Measurements from ENCODE around the gene GCG.

The GCG gene

DNA sequence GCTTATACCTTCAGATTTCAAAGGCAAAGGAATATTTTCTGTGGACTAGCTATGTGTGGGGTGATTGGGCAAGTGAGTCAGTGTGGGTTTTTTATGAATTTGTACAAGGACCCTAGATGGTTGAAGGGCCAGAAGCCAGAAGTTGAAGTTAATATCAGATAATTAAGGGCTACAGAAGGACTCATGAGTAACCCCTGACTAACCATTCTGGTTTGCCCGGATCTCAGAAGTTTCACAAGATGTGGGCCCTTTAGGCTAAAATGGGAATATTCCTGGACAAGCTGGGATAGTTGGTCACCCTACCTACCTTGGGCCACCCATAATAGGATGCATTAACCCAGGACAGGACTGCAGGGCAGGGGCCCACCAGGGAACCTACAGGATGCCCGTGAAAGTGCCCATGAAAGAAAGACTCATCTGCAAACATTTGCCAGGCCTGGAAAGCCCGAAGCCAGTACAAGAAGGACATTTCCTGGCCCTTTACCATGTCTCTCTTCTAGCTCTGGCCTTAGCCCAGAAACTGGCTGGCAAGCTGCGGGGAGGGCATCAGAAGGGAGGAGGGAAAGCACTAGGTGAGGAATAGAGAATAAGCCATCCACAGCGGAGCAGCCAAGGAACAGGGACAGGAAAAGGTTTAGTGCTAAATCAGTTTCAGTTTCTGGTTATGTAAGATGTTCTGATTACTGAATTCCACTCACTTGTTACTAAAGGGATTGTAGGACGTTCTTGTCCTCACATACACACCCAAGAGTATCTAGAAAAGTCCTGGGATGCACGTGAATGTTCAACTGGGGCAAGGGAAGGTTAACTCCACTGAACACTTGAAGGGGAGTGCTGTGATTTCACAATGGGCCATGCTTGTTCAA, 33.6 kb downstream of the GCG start:
- WGBS (ENCODE audit: extremely low coverage, insufficient coverage, insufficient read length), result no CpG with 5 or more reads among the region's 7 CpGs
- H3K4me2 ChIP-seq (ENCODE audit: low read length), result no peak overlapping the region
- H2AFZ ChIP-seq (ENCODE audit: insufficient read depth, low read length, poor library complexity), result no peak overlapping the region
- H3K14ac ChIP-seq (ENCODE audit: low read length), result peak overlapping the region; percentile 10
- H3K27ac ChIP-seq (ENCODE audit: low read depth, low read length), result peak overlapping the region; percentile 89
- H2BK5ac ChIP-seq (ENCODE audit: low read depth, low read length, poor library complexity), result peak overlapping the region; percentile 63
- no peaks in the 10 kb centered on the region for H3K36me3 ChIP-seq (ENCODE audit: control insufficient read depth in 1 of 2, insufficient read depth in 2 of 2, low read length in 2 of 2)
- peaks cover 5% of the 10 kb centered on the region for H3K79me1 ChIP-seq (ENCODE audit: low read length)
- H2BK120ac ChIP-seq (ENCODE audit: insufficient read depth, low read length, poor library complexity), result peak overlapping the region; percentile 93
- H3K9me3 ChIP-seq (ENCODE audit: insufficient read depth, low read depth, low read length), result no peaks in the 10 kb centered on the region
- H4K8ac ChIP-seq (ENCODE audit: low read depth, low read length), result no peak overlapping the region
- H4K12ac ChIP-seq (ENCODE audit: low read depth, low read length), result no peak overlapping the region
- H3K4ac ChIP-seq (ENCODE audit: low read depth, low read length), result no peak overlapping the region
- no peaks in the 10 kb centered on the region for H3K79me2 ChIP-seq (ENCODE audit: control insufficient read depth, insufficient read depth, low read length, poor library complexity)
- no peak overlapping the region for H3K9ac ChIP-seq (ENCODE audit: low read length)
- no peak overlapping the region for H3K23ac ChIP-seq (ENCODE audit: low read length)
- H3K27me3 ChIP-seq (ENCODE audit: insufficient read depth, low read length), result no peaks in the 10 kb centered on the region
- H3K18ac ChIP-seq (ENCODE audit: low read length), result no peak overlapping the region
- H2AK5ac ChIP-seq (ENCODE audit: low read length), result no peak overlapping the region
- no peak overlapping the region for H3K4me3 ChIP-seq (ENCODE audit: low read depth, low read length)
- no peak overlapping the region for H2BK12ac ChIP-seq (ENCODE audit: low read length)
- H3K4me1 ChIP-seq (ENCODE audit: control insufficient read depth in 1 of 2, insufficient read depth in 2 of 2, low read length in 2 of 2), result peaks cover 4% of the 10 kb centered on the region in 2 experiments
- DNase-seq, result peak; percentile 93 to 98
- peak overlapping the region; percentile 80 for H4K91ac ChIP-seq (ENCODE audit: low read depth, low read length)

DNA sequence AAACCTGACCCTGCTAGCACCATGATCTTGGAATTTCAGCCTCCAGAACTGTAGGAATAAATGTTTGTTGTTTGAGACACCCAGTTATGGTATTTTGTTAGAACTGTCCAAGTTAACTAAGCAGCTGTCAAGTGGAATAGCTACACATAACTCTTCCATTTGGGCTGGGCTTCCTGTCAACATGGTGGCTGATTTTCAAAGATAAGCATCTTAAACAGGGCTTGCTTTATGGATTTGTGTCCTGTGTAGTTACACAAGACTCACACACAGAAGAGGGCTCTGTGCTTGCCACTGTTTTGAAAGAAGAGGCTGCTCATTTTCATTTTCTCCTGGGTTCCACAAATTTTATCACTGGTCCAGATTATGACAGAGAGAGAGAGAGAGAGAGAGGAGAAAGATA, 35.7 kb downstream of the GCG start:
- Histone ChIP-seq H3K9me3 (ENCODE audit: insufficient read depth, low read depth, low read length) (no peaks in the 10 kb centered on the region), H3K79me1 (ENCODE audit: low read length) (peaks cover 5% of the 10 kb centered on the region), H3K23ac (ENCODE audit: low read length) (no peak overlapping the region), H4K12ac (ENCODE audit: low read depth, low read length) (no peak overlapping the region), H2BK12ac (ENCODE audit: low read length) (no peak overlapping the region), H2AK5ac (ENCODE audit: low read length) (no peak overlapping the region), H3K14ac (ENCODE audit: low read length) (no peak overlapping the region), H3K9ac (ENCODE audit: low read length) (no peak overlapping the region), H3K27ac (ENCODE audit: low read depth, low read length) (no peak overlapping the region), H3K4me1 (ENCODE audit: control insufficient read depth in 1 of 2, insufficient read depth in 2 of 2, low read length in 2 of 2) (peaks cover 4 to 6% of the 10 kb centered on the region in 2 experiments), H3K18ac (ENCODE audit: low read length) (no peak overlapping the region), H3K36me3 (ENCODE audit: control insufficient read depth in 1 of 2, insufficient read depth in 2 of 2, low read length in 2 of 2) (no peaks in the 10 kb centered on the region), H4K91ac (ENCODE audit: low read depth, low read length) (no peak overlapping the region), H3K27me3 (ENCODE audit: insufficient read depth, low read length) (no peaks in the 10 kb centered on the region), H2BK120ac (ENCODE audit: insufficient read depth, low read length, poor library complexity) (no peak overlapping the region), H3K79me2 (ENCODE audit: control insufficient read depth, insufficient read depth, low read length, poor library complexity) (no peaks in the 10 kb centered on the region), H4K8ac (ENCODE audit: low read depth, low read length) (no peak overlapping the region), H3K4me2 (ENCODE audit: low read length) (no peak overlapping the region), H3K4ac (ENCODE audit: low read depth, low read length) (no peak overlapping the region), H2AFZ (ENCODE audit: insufficient read depth, low read length, poor library complexity) (no peak overlapping the region), H2BK5ac (ENCODE audit: low read depth, low read length, poor library complexity) (no peak overlapping the region), H3K4me3 (ENCODE audit: low read depth, low read length) (no peak overlapping the region)
- peak in 1 of 2 donors; percentile 49 for DNase-seq

DNA sequence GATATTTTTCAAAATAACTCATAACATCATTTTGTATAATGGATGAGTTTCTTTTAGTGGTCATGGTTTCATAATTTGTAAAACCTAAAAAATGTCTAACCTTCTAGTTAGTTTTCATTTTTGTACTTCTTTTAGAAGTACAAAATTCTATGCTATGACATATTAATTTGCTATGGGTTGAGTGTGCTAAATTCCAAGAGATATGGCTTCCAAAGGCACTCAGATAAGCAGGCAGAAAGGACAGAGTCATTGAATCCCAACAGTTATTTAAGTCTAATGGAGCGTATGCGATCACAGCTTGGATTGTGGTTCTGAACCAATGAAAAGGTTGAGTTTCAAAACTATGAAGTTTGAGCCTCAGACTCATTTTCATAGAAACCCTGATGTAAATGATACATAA, 37.0 kb downstream of the GCG start:
- H2BK5ac ChIP-seq (ENCODE audit: low read depth, low read length, poor library complexity), result no peak overlapping the region
- H2AFZ ChIP-seq (ENCODE audit: insufficient read depth, low read length, poor library complexity), result no peak overlapping the region
- peaks cover 5% of the 10 kb centered on the region for H3K79me1 ChIP-seq (ENCODE audit: low read length)
- H3K9ac ChIP-seq (ENCODE audit: low read length), result no peak overlapping the region
- no peak overlapping the region for H3K27ac ChIP-seq (ENCODE audit: low read depth, low read length)
- peak in 1 of 2 donors; percentile 74 for DNase-seq
- no peak overlapping the region for H2AK5ac ChIP-seq (ENCODE audit: low read length)
- H3K9me3 ChIP-seq (ENCODE audit: insufficient read depth, low read depth, low read length), result no peaks in the 10 kb centered on the region
- H3K79me2 ChIP-seq (ENCODE audit: control insufficient read depth, insufficient read depth, low read length, poor library complexity), result no peaks in the 10 kb centered on the region
- no peak overlapping the region for H4K12ac ChIP-seq (ENCODE audit: low read depth, low read length)
- H2BK120ac ChIP-seq (ENCODE audit: insufficient read depth, low read length, poor library complexity), result no peak overlapping the region
- no peaks in the 10 kb centered on the region for H3K36me3 ChIP-seq (ENCODE audit: control insufficient read depth in 1 of 2, insufficient read depth in 2 of 2, low read length in 2 of 2)
- H4K91ac ChIP-seq (ENCODE audit: low read depth, low read length), result no peak overlapping the region
- no peak overlapping the region for H3K23ac ChIP-seq (ENCODE audit: low read length)
- H2BK12ac ChIP-seq (ENCODE audit: low read length), result no peak overlapping the region
- H3K14ac ChIP-seq (ENCODE audit: low read length), result no peak overlapping the region
- WGBS (ENCODE audit: extremely low coverage, insufficient coverage, insufficient read length), result no CpG with 5 or more reads among the region's 2 CpGs
- H3K4me3 ChIP-seq (ENCODE audit: low read depth, low read length), result no peak overlapping the region
- H4K8ac ChIP-seq (ENCODE audit: low read depth, low read length), result no peak overlapping the region
- peaks cover 4 to 6% of the 10 kb centered on the region in 2 experiments for H3K4me1 ChIP-seq (ENCODE audit: control insufficient read depth in 1 of 2, insufficient read depth in 2 of 2, low read length in 2 of 2)
- no peaks in the 10 kb centered on the region for H3K27me3 ChIP-seq (ENCODE audit: insufficient read depth, low read length)
- H3K4me2 ChIP-seq (ENCODE audit: low read length), result no peak overlapping the region
- no peak overlapping the region for H3K18ac ChIP-seq (ENCODE audit: low read length)
- H3K4ac ChIP-seq (ENCODE audit: low read depth, low read length), result no peak overlapping the region

DNA sequence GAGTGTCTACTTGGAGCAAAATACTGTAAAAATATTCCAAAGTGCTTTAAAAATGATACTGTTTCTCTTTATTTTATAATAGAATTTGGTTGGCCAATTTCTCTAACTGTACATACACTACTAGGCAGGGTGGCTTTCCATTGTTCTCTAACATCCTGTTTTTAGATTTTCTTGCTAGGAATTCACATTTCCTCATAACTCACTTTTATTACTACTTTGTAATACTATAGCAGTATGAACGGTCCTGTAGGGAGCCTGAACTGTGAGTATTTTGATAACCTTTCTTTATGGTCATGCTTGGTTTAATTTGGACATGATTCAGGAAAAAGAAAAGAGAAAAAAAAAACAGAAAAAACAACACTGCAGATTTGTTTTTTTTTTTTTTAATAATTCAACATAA, 37.8 kb downstream of the GCG start:
- Histone ChIP-seq H4K91ac (ENCODE audit: low read depth, low read length) (no peak overlapping the region), H3K9ac (ENCODE audit: low read length) (no peak overlapping the region), H2BK120ac (ENCODE audit: insufficient read depth, low read length, poor library complexity) (no peak overlapping the region), H2BK12ac (ENCODE audit: low read length) (no peak overlapping the region), H3K4me1 (ENCODE audit: control insufficient read depth in 1 of 2, insufficient read depth in 2 of 2, low read length in 2 of 2) (peaks cover 4 to 6% of the 10 kb centered on the region in 2 experiments), H3K4me3 (ENCODE audit: low read depth, low read length) (no peak overlapping the region), H3K14ac (ENCODE audit: low read length) (no peak overlapping the region), H3K79me2 (ENCODE audit: control insufficient read depth, insufficient read depth, low read length, poor library complexity) (no peaks in the 10 kb centered on the region), H3K4ac (ENCODE audit: low read depth, low read length) (no peak overlapping the region), H3K27ac (ENCODE audit: low read depth, low read length) (no peak overlapping the region), H4K12ac (ENCODE audit: low read depth, low read length) (no peak overlapping the region), H2BK5ac (ENCODE audit: low read depth, low read length, poor library complexity) (no peak overlapping the region), H4K8ac (ENCODE audit: low read depth, low read length) (no peak overlapping the region), H3K27me3 (ENCODE audit: insufficient read depth, low read length) (no peaks in the 10 kb centered on the region), H3K79me1 (ENCODE audit: low read length) (peaks cover 5% of the 10 kb centered on the region), H3K4me2 (ENCODE audit: low read length) (no peak overlapping the region), H3K36me3 (ENCODE audit: control insufficient read depth in 1 of 2, insufficient read depth in 2 of 2, low read length in 2 of 2) (no peaks in the 10 kb centered on the region), H3K9me3 (ENCODE audit: insufficient read depth, low read depth, low read length) (no peaks in the 10 kb centered on the region), H3K23ac (ENCODE audit: low read length) (no peak overlapping the region), H2AK5ac (ENCODE audit: low read length) (no peak overlapping the region), H2AFZ (ENCODE audit: insufficient read depth, low read length, poor library complexity) (no peak overlapping the region), H3K18ac (ENCODE audit: low read length) (no peak overlapping the region)
- WGBS (ENCODE audit: extremely low coverage, insufficient coverage, insufficient read length), result no CpG with 5 or more reads among the region's 1 CpG
- no peak for DNase-seq

Data from trophoblast cell (in vitro differentiated cells and primary cell).